ENCODE measurements around the gene MFSD12.

MFSD12 gene

GRCh38 chr19:3499738-3500428 is 57.5 kb downstream of the MFSD12 start:
- peak overlapping the region; percentile 77 to 99 (median 92) for H3K4me3 ChIP-seq
- no peak for TF ChIP-seq Cebpa-rat (IDR thresholded peaks at IDR 0.05)
- H3K27ac ChIP-seq, result peak overlapping the region; percentile 97 to 99 (median 98)
- peaks cover 0 to 33% (median 14%) of the 10 kb centered on the region in 11 experiments; a peak in 14 of 22 replicates for H4K20me1 ChIP-seq
- H3K27me3 ChIP-seq, result no peaks in the 10 kb centered on the region
- peaks cover 26 to 35% (median 32%) of the 10 kb centered on the region in 11 experiments for H3K36me3 ChIP-seq
- peak overlapping the region; percentile 90 to 99 (median 96) for H3K4me2 ChIP-seq
- peak overlapping the region; percentile 94 to 99 (median 96) for H3K9ac ChIP-seq
- H3K9me3 ChIP-seq (replicated peaks in 1 of 11), result no peaks in the 10 kb centered on the region
- H3K4me1 ChIP-seq, result peaks cover 15 to 23% (median 17%) of the 10 kb centered on the region in 10 experiments

GRCh38 chr19:3497757-3498520 is 59.4 kb downstream of the MFSD12 start:
- no peak overlapping the region for H3K4me3 ChIP-seq
- no peaks in the 10 kb centered on the region for H3K27me3 ChIP-seq
- peaks cover 45 to 55% (median 51%) of the 10 kb centered on the region in 11 experiments for H3K36me3 ChIP-seq
- peaks cover 0 to 47% (median 29%) of the 10 kb centered on the region in 11 experiments; a peak in 14 of 22 replicates for H4K20me1 ChIP-seq
- H3K9ac ChIP-seq, result peak overlapping the region in 1 of 11 experiments; percentile 7; a peak in 1 of 22 replicates
- no peak for TF ChIP-seq Cebpa-rat (IDR thresholded peaks at IDR 0.05)
- H3K27ac ChIP-seq, result no peak overlapping the region
- H3K9me3 ChIP-seq (replicated peaks in 1 of 11), result no peaks in the 10 kb centered on the region
- no peak overlapping the region for H3K4me2 ChIP-seq
- peaks cover 10 to 18% (median 12%) of the 10 kb centered on the region in 10 experiments for H3K4me1 ChIP-seq

DNA sequence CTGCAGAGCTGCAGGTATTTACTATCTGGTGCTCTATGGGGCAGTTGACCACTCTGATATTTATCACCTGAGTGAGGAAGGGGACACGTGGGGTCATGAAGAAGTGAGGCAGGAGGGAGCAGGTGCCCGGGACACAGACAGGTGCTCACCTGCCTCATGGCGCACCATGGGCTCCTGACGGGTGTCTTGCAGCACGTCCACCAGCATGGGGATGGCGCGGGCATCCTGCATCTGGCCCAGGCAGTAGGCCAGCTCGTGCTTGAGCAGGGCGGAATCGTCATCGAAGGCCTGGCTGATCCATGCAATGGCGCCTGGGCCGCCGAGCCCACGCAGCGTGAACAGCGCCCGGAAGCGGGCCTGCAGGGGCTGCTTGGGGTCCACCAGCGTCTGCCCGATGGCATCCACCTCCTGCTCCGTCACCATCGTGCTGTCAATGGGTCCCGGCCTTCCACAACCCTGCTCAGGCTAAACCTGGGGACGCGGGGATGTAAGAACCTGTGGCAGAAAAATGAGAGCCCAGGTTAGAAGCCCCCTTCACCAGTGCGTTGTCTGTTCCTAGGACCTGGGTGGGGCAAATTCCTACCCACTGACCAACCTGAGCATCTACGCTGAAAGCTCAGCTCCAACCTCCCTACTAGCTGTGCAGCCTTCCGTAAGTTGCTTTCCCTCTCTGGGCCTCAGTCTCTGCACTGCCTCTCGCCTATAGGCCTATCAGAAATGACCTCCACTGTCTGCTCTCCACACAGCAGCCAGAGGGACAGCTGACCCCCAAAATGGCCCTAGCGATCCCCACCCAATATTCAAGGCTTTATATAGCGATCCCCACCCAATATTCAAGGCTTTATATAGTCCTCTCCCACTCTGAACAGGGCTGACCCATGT is 60.8 kb downstream of the MFSD12 start:
- H3K9me3 ChIP-seq (replicated peaks in 1 of 11), result no peaks in the 10 kb centered on the region
- H3K36me3 ChIP-seq, result peaks cover 58 to 68% (median 64%) of the 10 kb centered on the region in 11 experiments
- no peak for TF ChIP-seq Cebpa-rat (IDR thresholded peaks at IDR 0.05)
- H3K4me2 ChIP-seq, result no peak overlapping the region
- no peak overlapping the region for H3K27ac ChIP-seq
- H3K9ac ChIP-seq, result no peak overlapping the region; a peak in 1 of 22 replicates
- H3K4me1 ChIP-seq, result peaks cover 10 to 18% (median 12%) of the 10 kb centered on the region in 10 experiments
- peaks cover 0 to 57% (median 31%) of the 10 kb centered on the region in 11 experiments; a peak in 14 of 22 replicates for H4K20me1 ChIP-seq
- no peak overlapping the region for H3K4me3 ChIP-seq
- no peaks in the 10 kb centered on the region for H3K27me3 ChIP-seq

DNA sequence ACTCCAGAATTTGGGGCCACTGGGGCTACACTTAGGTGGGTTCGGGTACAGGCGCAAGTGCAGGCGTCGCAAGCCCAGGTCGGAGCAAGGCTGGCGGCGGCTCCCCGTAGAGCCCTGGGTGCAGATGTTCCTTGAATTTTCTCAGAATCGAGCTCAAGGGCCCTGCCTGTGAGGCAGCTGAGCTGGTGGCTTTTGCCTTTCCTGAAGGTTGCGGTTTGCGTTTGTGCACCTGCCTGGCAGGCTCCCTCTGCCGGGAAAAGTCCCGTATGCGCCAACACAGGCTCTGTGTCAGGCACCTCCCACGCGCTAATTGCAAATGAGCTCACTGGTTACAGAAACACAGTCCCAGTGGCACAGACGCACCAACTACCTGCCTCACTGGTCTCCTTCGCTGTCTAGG is 62.8 kb downstream of the MFSD12 start:
- TF ChIP-seq Cebpa-rat (IDR thresholded peaks at IDR 0.05), result no peak
- H3K4me3 ChIP-seq, result no peak overlapping the region
- peaks cover 68 to 85% (median 71%) of the 10 kb centered on the region in 11 experiments for H3K36me3 ChIP-seq
- peaks cover 6 to 9% (median 7%) of the 10 kb centered on the region in 10 experiments for H3K4me1 ChIP-seq
- no peak overlapping the region for H3K27ac ChIP-seq
- no peaks in the 10 kb centered on the region for H3K27me3 ChIP-seq
- H3K9me3 ChIP-seq (replicated peaks in 1 of 11), result no peaks in the 10 kb centered on the region
- no peak overlapping the region for H3K4me2 ChIP-seq
- H4K20me1 ChIP-seq, result peaks cover 0 to 67% (median 31%) of the 10 kb centered on the region in 11 experiments; a peak in 13 of 22 replicates
- H3K9ac ChIP-seq, result no peak overlapping the region

Data from BLaER1 treated with 17β-estradiol and CSF1 and Interleukin-3, amounts not matched to agents 10 nM and 100 nM (cell line).